OCI-LY1 (cell line): ENCODE results near the gene CELF6.

Experiments used
- H2AFZ ChIP-seq: fragments of 200-600 bp; sonication (generic), shearing (Covaris generic); 2 replicates; pipeline ENCODE4 v1.6.0; 2014; ENCODE audit warnings: antibody characterized with exemption, mild to moderate bottlenecking, low read length
- H3F3A ChIP-seq: fragments of 200-600 bp; sonication (generic), shearing (Covaris generic); 2 replicates; pipeline ENCODE4 v1.6.0; 2014; ENCODE audit warnings: mild to moderate bottlenecking, antibody characterized with exemption, low read length, moderate library complexity; ENCODE audit not compliant: insufficient read depth
- H3K27ac ChIP-seq: fragments of 200-600 bp; sonication (generic); 2 replicates; pipeline ENCODE4 v1.5.1; 2014; ENCODE audit warnings: low read length, mixed run types, mild to moderate bottlenecking, low read depth; ENCODE audit not compliant: poor library complexity, severe bottlenecking
- H3K27me3 ChIP-seq: fragments of 200-600 bp; sonication (generic); 2 replicates; pipeline ENCODE4 v1.6.0; 2014; ENCODE audit warnings: antibody characterized with exemption, mild to moderate bottlenecking, low read length, moderate library complexity; ENCODE audit not compliant: insufficient read depth
- H3K36me3 ChIP-seq: fragments of 200-600 bp; sonication (generic); 2 replicates; pipeline ENCODE4 v1.6.1; 2014; ENCODE audit warnings: mild to moderate bottlenecking, antibody characterized with exemption, low read length, moderate library complexity, mixed read lengths; ENCODE audit not compliant: insufficient read depth
- H3K4me1 ChIP-seq: fragments of 200-600 bp; sonication (generic); 2 replicates; pipeline ENCODE4 v1.5.1; 2014; ENCODE audit warnings: mild to moderate bottlenecking, low read length, moderate library complexity; ENCODE audit not compliant: insufficient read depth, severe bottlenecking
- H3K4me2 ChIP-seq: fragments of 200-600 bp; sonication (generic), shearing (Covaris generic); 2 replicates; pipeline ENCODE4 v1.6.1; 2014; ENCODE audit warnings: low read length
- H3K4me3 ChIP-seq: fragments of 200-600 bp; sonication (generic); 2 replicates; pipeline ENCODE4 v1.5.1; 2014; ENCODE audit warnings: low read length, low read depth, mild to moderate bottlenecking, mixed read lengths; ENCODE audit not compliant: poor library complexity, severe bottlenecking
- H3K79me2 ChIP-seq: fragments of 200-600 bp; shearing (Covaris generic); 2 replicates; pipeline ENCODE4 v1.6.1; 2016; ENCODE audit warnings: mixed run types, low read length, mixed read lengths; ENCODE audit not compliant: insufficient read depth
- H3K9ac ChIP-seq: fragments of 200-600 bp; sonication (generic), shearing (Covaris generic); 2 replicates; pipeline ENCODE4 v1.6.1; 2014; ENCODE audit warnings: mild to moderate bottlenecking, low read length, mixed read lengths
- H3K9me2 ChIP-seq: fragments of 200-600 bp; sonication (generic), shearing (Covaris generic); 2 replicates; pipeline ENCODE4 v1.6.1; 2014; ENCODE audit warnings: low read depth, mild to moderate bottlenecking, low read length, mixed read lengths
- H3K9me3 ChIP-seq: fragments of 200-600 bp; shearing (Covaris generic); 2 replicates; pipeline ENCODE4 v1.6.1; 2014; ENCODE audit warnings: low read length, mixed read lengths
- H4K20me1 ChIP-seq: fragments of 200-600 bp; sonication (generic), shearing (Covaris generic); 2 replicates; pipeline ENCODE4 v1.6.0; 2016; ENCODE audit warnings: mild to moderate bottlenecking, low read length; ENCODE audit not compliant: insufficient read depth
- EZH2 ChIP-seq: fragments of 200-600 bp; sonication (generic), shearing (Covaris generic); IDR thresholded peaks from 2 replicates; pipeline ENCODE4 v1.8.0; 2017; ENCODE audit warnings: borderline replicate concordance, mixed run types, mild to moderate bottlenecking, antibody characterized with exemption, low read length, moderate library complexity, mixed read lengths
- TF ChIP-seq, protein P1 (sequence below): fragments of 200-600 bp; sonication (generic), shearing (Covaris generic); IDR thresholded peaks from 2 replicates; pipeline ENCODE4 v1.5.1; 2017; ENCODE audit warnings: mild to moderate bottlenecking, antibody characterized with exemption, low read length, moderate library complexity, mixed read lengths

The CELF6 gene

GRCh38 chr15:72339777-72340177, 19.8 kb upstream of the CELF6 start:
- TF ChIP-seq EZH2: no peak
- TF ChIP-seq, protein P1, sequence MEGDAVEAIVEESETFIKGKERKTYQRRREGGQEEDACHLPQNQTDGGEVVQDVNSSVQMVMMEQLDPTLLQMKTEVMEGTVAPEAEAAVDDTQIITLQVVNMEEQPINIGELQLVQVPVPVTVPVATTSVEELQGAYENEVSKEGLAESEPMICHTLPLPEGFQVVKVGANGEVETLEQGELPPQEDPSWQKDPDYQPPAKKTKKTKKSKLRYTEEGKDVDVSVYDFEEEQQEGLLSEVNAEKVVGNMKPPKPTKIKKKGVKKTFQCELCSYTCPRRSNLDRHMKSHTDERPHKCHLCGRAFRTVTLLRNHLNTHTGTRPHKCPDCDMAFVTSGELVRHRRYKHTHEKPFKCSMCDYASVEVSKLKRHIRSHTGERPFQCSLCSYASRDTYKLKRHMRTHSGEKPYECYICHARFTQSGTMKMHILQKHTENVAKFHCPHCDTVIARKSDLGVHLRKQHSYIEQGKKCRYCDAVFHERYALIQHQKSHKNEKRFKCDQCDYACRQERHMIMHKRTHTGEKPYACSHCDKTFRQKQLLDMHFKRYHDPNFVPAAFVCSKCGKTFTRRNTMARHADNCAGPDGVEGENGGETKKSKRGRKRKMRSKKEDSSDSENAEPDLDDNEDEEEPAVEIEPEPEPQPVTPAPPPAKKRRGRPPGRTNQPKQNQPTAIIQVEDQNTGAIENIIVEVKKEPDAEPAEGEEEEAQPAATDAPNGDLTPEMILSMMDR: no peak
- Histone ChIP-seq H3F3A (no peaks in the 10 kb centered on the region), H3K9me3 (no peaks in the 10 kb centered on the region), H3K79me2 (no peaks in the 10 kb centered on the region), H3K9ac (no peak overlapping the region), H3K27me3 (no peaks in the 10 kb centered on the region), H4K20me1 (no peaks in the 10 kb centered on the region), H3K27ac (no peak overlapping the region), H2AFZ (no peak overlapping the region), H3K4me1 (no peaks in the 10 kb centered on the region), H3K4me2 (no peak overlapping the region), H3K36me3 (no peaks in the 10 kb centered on the region; the same call in 1 of the 2 replicates), H3K4me3 (no peak overlapping the region), H3K9me2 (no peaks in the 10 kb centered on the region)

DNA sequence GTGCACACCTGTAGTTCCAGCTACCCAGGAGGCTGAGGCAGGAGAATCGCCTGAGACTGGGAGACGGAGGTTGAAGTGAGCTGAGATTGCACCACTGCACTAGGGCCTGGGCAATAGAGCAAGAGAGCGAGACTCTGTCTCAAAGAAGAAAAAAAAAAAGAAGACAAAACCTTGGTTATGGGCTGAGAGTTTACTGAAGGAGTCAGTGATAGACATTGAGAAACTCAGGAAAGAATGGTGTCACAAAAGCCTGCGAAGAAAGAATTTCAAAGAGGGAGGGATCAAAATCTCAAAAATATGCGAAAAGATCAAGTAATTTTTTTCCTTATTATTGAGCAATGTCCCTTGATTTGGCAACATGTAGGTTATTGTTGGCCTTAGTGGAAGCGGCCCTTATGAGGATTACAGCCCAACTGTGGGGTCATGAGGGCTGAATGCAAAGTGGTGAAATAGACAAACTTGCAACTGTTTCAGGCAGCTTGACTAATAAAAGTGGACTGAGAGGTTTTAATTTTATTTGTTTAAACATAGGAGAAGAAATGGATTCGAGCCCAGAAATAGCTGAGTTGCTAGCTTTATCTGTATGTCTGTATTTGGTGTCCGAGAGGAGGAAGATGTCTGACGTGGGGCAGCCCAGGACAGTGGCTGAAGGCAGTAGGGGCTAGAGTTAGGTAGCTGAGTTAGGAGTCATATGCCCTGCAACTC, 18.8 kb upstream of the CELF6 start:
- H4K20me1 ChIP-seq: no peaks in the 10 kb centered on the region
- H3K9me2 ChIP-seq: no peaks in the 10 kb centered on the region
- H3K36me3 ChIP-seq: no peaks in the 10 kb centered on the region
- H3K4me1 ChIP-seq: no peaks in the 10 kb centered on the region
- no peaks in the 10 kb centered on the region for H3K79me2 ChIP-seq
- no peaks in the 10 kb centered on the region for H3K9me3 ChIP-seq
- no peaks in the 10 kb centered on the region for H3F3A ChIP-seq
- no peak for TF ChIP-seq EZH2
- TF ChIP-seq, protein P1: no peak
- no peak overlapping the region for H3K4me3 ChIP-seq
- H3K9ac ChIP-seq: no peak overlapping the region
- no peak overlapping the region for H3K4me2 ChIP-seq
- H3K27ac ChIP-seq: no peak overlapping the region
- no peaks in the 10 kb centered on the region for H3K27me3 ChIP-seq
- no peak overlapping the region for H2AFZ ChIP-seq

GRCh38 chr15:72338148-72338547, 18.2 kb upstream of the CELF6 start:
- H3K4me3 ChIP-seq: no peak overlapping the region
- no peaks in the 10 kb centered on the region for H4K20me1 ChIP-seq
- H3K79me2 ChIP-seq: no peaks in the 10 kb centered on the region
- TF ChIP-seq, protein P1: no peak
- TF ChIP-seq EZH2: no peak
- no peaks in the 10 kb centered on the region for H3K9me2 ChIP-seq
- no peaks in the 10 kb centered on the region for H3F3A ChIP-seq
- no peaks in the 10 kb centered on the region for H3K9me3 ChIP-seq
- no peak overlapping the region for H3K27ac ChIP-seq
- H2AFZ ChIP-seq: no peak overlapping the region
- H3K36me3 ChIP-seq: no peaks in the 10 kb centered on the region
- no peaks in the 10 kb centered on the region for H3K27me3 ChIP-seq
- no peak overlapping the region for H3K9ac ChIP-seq
- H3K4me2 ChIP-seq: no peak overlapping the region
- no peaks in the 10 kb centered on the region for H3K4me1 ChIP-seq
